ENCODE measurements around the gene VIPR2.
"Not testable (repeated sequence)": the region's sequence is repeated elsewhere in the genome, so short reads cannot be mapped to it uniquely, and the experiment has no call there.

The VIPR2 gene

GRCh38 chr7:159008417-159008816 lies 136.2 kb downstream of the VIPR2 start:
- DNase-seq (ENCODE audit: low read depth), result no peak

DNA sequence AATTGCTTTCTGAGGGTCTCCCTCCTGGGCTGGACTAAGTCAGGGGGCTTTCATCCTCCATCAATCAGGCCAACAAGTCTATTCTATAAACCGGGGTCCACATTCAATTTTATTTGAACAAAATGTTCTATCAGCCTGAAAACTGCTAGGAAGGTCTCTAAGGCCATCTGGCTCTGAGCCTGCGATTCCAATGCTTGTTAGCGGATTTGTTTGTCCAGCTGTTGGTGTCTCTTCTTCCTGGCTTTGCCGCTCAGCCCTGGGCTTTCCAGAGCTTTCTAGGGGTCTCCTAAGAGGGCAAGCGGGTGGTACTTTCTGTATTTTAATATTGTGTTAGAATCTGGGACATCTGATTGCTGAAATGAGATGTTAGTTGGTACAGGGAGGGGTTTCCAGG lies 136.7 kb downstream of the VIPR2 start:
- DNase-seq (ENCODE audit: low read depth), result no peak

DNA sequence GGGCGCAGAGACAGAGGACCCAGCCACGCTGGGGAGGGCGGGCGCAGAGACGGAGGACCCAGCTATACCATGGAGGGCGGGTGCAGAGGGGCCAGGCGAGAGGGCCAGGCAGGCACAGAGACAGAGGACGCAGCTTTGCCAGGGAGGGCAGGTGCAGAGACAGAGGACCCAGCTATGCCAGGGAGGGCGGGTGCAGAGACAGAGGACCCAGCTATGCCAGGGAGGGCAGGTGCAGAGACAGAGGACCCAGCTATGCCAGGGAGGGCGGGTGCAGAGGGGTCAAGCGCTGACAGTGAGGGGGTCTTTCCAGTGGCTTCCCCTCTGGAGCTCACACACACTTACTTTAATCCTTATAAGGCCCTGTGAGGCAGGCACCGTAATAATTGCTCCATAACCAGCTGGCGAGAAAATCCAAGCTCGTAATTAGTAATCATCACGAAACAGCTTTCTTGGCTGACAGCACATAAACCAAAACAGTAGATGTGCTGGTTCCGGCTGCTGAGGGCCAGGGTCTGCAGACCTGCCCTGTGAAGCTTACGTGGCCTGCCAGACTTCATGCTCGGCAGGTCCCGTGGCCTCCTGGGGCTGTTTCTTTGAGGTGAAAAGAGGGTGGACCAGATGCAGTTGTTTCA lies 137.2 kb downstream of the VIPR2 start:
- no peak for DNase-seq (ENCODE audit: low read depth)

- no peak for DNase-seq (ENCODE audit: low read depth)
Measured at GRCh38 chr7:159006610-159007130, 138.0 kb downstream of the VIPR2 start.

GRCh38 chr7:159006022-159006609 lies 138.6 kb downstream of the VIPR2 start:
- DNase-seq (ENCODE audit: low read depth), result not testable (repeated sequence)

DNA sequence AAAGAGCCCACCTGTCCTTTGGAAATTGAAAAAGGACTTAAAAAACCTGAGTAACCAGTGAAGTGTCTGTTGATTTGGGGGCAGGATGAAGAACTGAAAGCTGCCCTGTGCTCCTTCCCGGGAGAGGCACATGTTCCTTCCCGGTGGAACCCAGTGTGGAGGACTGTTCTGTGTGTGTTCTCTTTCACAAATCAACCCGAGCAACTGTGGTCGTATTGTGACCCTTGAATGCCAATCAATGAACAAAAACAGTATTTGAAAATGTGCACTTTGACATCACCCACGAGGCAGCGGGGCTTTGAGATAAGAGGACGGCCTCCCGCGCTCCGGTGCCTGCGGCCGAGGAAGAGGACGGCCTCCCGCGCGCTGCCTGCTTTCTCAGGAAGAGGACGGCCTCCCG lies 139.0 kb downstream of the VIPR2 start:
- no peak for DNase-seq (ENCODE audit: low read depth)

DNA sequence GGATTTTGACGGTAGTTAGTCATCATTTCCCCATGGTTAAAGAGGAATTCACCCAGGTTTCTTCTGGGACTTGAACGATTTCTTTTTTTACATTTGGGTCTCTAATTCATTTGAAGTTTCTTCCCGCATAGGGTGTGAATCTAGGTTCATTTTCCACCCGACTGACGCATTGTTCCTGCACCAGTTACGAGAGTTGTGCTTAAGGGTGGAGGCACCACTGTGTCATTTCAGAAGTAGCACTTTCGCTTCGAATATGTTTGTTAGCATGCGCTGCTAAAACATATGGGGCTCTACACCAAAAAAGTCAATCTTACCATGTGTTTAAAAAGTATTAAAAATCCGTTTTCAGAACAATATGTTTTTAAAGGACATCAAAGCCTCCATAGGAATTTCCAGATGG lies 140.3 kb downstream of the VIPR2 start:
- DNase-seq (ENCODE audit: low read depth), result no peak

GRCh38 chr7:159001811-159002210 lies 142.9 kb downstream of the VIPR2 start:
- no peak for DNase-seq (ENCODE audit: low read depth)

DNA sequence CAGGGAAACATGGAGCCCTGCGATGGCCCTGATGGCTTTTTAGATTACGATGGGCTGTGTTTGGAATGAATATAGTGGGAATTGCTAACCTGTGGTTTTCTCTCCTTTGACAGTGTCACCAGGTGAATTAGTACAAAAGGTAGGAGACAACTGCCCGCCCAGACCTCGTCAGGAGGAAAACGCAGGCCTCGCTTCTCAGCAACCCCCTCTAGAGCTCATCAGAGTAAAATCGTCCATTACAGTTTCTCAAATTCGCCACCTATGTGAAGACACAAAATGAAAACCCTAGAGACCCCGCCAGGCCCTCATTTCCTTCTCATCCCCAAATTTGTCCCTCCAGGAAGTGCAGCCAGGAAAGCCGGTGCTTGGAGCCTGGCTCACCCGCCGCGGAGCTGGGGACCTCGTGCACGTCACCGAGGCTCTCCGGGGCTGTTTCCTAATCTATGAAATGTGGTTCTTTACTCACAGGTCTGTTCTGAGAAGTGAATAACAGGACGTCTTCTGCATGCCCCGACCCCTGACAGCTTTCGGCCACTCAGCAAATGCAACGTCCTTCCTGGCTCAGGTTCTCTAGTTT lies 143.7 kb downstream of the VIPR2 start:
- DNase-seq (ENCODE audit: low read depth), result no peak

DNA sequence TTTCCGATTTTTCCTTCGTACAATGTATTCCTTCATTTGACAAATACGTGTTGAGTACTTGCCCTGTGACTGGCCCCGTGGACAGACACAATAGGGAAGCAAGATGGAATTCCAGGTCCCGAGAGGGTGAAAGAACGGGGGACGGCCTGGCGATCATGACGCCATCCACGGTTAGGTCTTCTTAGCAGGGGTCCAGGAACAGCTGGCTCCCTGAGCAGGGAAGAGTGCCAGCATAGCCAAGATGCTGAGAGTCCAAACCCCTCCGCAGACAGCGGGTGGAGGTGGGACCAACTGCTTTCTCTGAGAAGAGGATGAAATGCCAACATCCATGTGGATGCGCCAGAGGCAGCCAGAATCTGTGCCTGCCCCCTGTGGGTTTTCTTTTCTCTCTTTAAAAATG lies 144.6 kb downstream of the VIPR2 start:
- no peak for DNase-seq (ENCODE audit: low read depth)

DNA sequence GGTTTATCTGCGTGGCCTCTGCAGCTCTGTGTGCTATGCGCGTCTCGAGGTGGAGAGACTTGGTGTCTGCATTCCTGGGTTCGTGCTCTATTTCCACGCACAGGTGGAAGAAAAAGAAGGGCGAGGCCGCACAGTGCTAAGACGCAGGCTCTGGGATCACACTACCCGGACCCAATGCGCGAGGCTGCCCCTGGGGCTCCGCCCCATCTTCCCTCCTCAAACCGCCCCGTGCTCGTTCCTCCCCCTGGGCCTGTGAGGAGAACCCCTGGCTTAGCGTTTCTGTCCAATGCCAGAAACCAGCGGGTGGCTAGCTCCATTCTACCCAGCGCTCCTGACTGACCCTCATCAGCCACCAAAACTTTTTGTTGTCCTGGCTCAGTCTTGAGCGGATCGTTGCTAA lies 145.2 kb downstream of the VIPR2 start:
- DNase-seq (ENCODE audit: low read depth), result no peak

- not testable (repeated sequence) for DNase-seq (ENCODE audit: low read depth)
Measured at GRCh38 chr7:158998261-158998660, 146.4 kb downstream of the VIPR2 start.

GRCh38 chr7:158997471-158997870 lies 147.2 kb downstream of the VIPR2 start:
- DNase-seq (ENCODE audit: low read depth), result no peak

GRCh38 chr7:158997110-158997453 lies 147.6 kb downstream of the VIPR2 start:
- no peak for DNase-seq (ENCODE audit: low read depth)

DNA sequence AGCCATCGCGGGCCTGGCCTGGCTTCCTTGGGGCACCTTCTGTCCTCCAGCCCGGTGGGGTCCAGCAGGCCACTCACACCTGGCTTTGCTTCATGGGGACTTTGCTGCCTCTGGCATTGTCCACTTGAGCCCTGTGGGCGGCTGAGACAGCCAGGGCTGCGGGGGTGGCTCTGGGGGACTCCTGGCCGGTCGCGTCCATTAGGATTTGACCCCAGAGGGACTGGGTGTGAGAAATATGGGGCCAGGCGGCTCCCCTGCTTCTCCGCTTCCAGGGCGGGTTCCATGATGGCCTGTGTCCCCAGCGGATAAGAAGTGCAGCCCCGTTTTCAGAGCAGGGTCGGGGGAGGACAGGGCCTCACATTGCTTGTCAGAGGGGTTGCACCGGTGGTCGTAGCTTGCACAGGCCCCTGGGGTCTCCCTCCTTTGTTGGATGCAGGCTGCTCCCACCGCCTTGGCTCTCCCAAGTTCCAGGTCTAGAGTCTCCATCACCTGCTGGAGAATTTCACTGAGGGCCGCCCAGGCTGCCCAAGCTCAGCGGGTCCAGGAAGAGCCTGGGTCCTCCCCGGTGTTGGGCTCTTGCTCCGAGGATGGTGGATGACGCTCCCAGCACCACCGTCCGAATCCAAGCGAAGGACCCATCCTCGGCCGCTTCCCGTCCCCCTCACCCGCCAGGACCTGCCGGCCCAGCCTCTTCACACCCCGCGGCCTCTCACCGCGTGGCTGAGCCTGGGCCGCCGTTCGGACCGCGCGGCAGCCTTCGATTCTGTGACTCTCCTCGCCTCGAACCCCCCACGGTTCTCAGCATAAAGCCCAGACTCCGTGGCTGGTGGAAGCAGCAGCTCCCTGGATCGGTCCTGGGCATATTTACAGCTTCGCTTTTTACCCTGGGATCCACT lies 148.2 kb downstream of the VIPR2 start:
- no peak for DNase-seq (ENCODE audit: low read depth)

DNA sequence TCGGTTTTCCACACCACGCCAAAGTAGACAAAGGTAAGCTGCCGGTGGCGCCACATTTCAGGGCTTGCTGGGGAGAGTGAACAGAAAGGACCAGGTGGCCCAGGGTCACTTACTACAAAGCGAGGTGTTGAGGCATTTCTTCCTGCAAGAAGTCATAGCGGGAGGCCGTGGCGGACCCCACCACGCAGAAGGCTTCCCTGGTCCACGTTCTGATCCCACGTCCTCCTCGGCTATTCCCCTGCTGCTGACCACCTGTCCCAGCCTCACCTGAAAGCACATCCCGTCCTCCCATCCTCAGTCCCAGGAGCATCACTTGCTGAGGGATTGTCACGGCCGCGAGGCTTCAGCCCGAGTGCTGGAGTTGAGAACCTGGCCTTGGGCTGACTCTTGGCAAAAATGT lies 149.2 kb downstream of the VIPR2 start:
- no peak for DNase-seq (ENCODE audit: low read depth)

- DNase-seq (ENCODE audit: low read depth), result no peak
Measured at GRCh38 chr7:158994687-158995086, 150.0 kb downstream of the VIPR2 start.

DNA sequence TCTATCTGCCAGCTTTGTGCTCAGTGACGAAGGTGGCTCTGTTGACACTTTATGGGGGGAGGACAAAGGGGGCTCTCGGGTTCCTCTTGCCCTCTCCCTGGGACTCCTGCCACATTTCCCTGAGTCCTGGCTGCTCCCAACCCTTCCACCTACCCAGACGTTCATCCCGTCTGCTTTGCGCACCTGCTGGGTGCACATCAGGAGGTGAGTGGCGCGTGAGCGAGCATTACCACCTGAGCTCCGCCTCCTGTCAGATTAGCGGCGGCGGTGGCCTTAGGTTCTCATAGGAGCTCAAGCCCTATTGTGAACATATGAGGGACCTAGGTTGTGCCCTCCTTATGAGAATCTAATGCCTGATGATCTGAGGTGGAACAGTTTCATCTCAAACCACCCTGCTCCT lies 151.1 kb downstream of the VIPR2 start:
- DNase-seq (ENCODE audit: low read depth), result no peak

DNA sequence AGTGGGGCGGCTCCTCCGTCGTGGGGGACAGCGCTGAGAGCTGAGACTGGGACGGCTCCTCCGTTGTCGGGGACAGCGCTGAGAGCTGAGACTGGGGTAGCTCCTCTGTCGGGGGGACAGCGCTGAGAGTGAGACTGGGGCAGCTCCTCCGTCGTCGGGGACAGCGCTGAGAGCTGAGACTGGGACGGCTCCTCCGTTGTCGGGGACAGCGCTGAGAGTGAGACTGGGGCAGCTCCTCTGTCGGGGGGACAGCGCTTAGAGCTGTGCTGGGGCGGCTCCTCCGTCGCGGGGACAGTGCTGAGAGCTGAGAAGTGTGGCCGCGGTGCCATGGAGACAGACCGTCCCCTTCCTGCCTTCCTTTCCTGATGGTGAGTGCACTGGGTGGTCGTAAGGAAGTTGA lies 151.9 kb downstream of the VIPR2 start:
- DNase-seq (ENCODE audit: low read depth), result no peak

DNA sequence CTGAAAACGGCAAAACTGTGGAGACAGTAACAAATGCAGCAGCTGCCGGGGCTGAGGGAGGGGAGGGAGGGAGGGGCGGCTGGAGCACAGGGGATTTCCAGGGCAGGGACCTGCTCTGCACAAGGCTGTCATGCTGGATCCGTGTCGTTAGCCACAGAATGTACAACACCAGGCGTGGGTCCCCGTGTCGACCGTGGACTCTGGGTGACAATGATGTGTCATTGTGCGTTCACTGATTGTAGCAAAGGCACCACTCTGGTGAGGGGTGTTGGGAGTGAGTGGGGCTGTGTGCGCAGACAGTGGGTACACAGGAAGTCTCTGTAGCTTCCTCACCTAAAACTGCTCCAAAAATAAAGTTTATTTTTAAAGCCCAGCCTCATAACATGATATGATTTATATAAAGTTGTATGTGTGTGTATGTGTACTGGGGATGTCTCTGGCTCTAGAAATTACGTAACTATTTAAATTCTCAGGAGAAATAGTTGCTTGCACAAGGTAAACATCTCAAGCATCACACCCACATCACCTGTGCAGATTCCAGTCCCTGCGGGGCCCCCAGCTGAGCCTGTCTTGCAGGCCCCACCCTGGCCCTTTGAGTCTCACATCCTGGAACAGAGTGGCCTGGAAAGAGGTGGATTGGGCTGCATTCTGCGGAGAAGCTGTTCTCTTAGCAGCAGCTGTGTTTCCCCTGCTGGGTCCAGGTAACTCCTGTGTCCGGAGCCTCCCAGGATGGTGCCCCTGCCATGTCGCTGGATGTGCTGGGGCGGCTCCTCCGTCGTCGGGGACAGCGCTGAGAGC lies 152.6 kb downstream of the VIPR2 start:
- DNase-seq (ENCODE audit: low read depth), result no peak

- no peak for DNase-seq (ENCODE audit: low read depth)
Measured at GRCh38 chr7:158988996-158989395, 155.7 kb downstream of the VIPR2 start.

GRCh38 chr7:158988302-158988862 lies 156.3 kb downstream of the VIPR2 start:
- no peak for DNase-seq (ENCODE audit: low read depth)
